D721Med (cell line): ENCODE data around the gene MYO1H.

Source experiments
- DNase-seq: peaks from one replicate; pipeline ENCODE4 v3.0.0; 2011; ENCODE audit warnings: low spot score; ENCODE audit not compliant: insufficient read length
- FAIRE-seq: peaks from 2 replicates; lab custom pipeline; 2011; peaks lifted over from hg19 to GRCh38; lab: Jason Lieb, UNC
- TF ChIP-seq, protein P1 (sequence below): IDR thresholded peaks from 2 replicates; pipeline ENCODE4 v1.5.1; 2012; ENCODE audit warnings: mild to moderate bottlenecking, control low read depth; ENCODE audit not compliant: insufficient read depth; ENCODE audit errors: missing control alignments

Gene MYO1H

DNA sequence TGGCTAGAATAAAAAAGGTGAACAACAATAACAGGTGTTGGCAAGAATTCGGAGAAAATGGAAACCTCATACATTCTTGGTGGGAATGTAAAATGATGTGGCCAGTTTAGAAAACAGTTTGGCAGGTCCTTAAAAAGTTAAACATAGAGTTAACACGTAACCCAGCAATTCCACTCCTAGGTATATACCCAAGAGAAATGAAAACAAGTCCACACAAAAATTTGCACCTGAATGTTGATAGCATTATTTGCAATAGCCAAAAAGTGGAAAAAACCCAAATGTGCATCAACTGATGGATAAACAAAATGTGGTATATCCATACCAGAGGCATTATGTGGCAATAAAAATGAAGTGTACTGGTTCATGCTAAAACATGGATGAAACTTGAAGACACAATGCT, 2.3 kb upstream of the MYO1H start:
- no peak for FAIRE-seq

DNA sequence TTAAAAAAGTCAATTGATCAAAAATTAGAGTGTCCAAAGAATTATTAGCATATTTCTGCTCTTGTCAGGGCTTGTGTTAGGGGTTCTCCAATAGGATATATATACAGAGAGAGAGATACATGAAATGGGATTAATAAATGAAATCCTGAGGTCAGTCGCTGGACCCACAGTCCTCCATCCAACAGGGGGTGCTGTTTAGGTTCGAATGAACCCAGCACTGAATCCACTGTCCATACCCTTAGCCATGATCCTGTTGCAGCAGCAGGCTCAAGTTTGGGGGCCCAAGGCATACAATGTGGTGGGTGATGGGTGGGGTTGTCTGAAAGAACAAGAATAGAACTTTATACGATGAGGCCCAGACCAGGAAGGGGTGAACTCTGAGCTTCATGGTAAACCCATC, 780 bp upstream of the MYO1H start:
- no peak for DNase-seq
- no peak for FAIRE-seq
- TF ChIP-seq, protein P1, sequence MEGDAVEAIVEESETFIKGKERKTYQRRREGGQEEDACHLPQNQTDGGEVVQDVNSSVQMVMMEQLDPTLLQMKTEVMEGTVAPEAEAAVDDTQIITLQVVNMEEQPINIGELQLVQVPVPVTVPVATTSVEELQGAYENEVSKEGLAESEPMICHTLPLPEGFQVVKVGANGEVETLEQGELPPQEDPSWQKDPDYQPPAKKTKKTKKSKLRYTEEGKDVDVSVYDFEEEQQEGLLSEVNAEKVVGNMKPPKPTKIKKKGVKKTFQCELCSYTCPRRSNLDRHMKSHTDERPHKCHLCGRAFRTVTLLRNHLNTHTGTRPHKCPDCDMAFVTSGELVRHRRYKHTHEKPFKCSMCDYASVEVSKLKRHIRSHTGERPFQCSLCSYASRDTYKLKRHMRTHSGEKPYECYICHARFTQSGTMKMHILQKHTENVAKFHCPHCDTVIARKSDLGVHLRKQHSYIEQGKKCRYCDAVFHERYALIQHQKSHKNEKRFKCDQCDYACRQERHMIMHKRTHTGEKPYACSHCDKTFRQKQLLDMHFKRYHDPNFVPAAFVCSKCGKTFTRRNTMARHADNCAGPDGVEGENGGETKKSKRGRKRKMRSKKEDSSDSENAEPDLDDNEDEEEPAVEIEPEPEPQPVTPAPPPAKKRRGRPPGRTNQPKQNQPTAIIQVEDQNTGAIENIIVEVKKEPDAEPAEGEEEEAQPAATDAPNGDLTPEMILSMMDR = no peak

More for the DNA sequence above, 2.3 kb upstream of the MYO1H start:
- DNase-seq = no peak
- TF ChIP-seq, protein P1 = no peak

DNA sequence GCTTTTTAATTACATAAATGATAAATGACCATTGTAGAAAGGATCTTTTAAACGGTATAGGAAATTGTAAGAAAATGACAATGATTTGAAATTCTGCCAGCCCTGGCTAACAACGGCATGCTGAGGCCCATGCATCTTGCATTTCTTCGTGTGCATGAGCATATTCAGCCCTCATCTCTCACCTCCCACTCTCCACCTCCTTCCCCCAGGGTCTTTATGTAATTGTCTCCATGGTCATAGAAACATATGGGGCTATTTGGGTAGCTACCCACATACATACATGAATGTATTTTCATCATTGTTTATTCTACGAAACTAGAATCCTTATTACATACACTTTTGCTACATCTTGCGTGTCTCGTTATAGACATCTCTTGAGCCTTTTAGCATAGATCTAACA, 4.5 kb downstream of the MYO1H start:
- FAIRE-seq = no peak
- DNase-seq = no peak
- TF ChIP-seq, protein P1 = no peak

DNA sequence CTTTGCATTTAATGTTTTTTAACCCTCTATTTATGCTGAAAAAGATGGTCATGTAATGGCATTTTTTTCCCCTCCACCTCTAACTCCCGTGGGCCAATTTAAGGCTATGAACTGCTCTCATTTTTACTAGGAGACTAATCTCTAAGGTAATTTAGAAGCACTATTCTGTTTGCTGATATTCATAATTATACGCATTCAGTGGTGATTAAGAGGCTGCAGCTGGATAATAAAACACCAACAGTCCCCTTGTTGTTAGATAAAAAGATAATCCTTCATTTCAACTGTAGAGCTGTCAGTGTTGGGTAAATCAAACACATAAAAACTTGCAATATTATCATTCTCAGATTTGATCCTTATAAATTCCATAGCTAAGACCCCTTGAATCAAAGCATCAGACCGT, 8.9 kb downstream of the MYO1H start:
- TF ChIP-seq, protein P1 = no peak
- FAIRE-seq = no peak
- DNase-seq = no peak

DNA sequence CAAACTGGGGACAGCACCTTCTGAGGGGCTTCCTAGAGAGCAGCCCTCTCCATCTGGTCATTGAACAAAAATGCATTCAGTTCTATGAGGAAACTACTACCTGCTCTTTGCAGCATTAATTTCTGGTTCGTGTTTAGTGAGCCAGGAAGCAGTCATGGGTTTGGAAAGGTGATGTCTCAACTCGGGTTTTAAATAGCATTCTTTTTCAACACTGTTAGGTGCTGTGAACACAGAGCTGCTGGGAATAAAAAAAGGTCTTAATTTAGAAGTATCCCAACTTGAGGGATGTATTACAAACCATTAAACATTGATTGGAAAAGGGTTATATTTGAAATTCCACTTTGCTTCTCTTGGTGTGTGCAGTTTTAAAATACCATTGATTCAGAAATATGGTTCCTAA, 9.3 kb downstream of the MYO1H start:
- DNase-seq = no peak
- FAIRE-seq = no peak
- TF ChIP-seq, protein P1 = no peak

DNA sequence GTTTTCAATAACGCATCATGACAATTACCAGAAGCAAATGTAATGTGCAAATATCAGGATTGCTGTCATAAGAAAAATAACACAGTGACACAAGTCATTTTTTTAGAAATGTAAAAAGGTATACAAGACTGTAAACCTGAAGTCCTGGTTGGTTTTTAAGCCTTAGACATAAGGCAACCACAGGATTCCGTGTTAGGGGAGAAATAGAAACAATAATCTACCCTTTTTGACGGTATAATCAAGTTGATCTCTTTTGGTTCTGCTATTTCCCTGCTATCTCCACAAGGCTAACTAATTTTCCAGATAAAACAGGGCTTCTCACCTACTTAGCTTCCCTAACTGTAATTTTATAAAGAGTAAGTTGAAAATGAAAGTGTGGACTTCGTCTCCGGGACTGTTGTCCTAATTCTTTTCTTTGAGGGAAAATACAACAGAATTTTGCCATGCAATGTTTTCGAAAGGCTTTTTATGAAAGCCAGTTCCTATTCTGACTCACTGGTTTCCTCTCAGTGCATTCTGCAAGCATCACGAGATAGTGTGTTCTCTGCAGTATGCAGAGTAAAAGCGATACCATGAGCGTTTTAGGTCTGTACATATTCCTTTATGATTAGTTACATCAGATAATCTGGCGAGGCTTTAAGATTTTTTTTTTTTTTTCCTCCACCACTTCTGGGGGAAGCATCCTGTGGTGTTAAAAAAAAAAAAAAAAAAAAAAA, 10.6 kb downstream of the MYO1H start:
- FAIRE-seq (no peak), DNase-seq (no peak)
- TF ChIP-seq, protein P1 = no peak

DNA sequence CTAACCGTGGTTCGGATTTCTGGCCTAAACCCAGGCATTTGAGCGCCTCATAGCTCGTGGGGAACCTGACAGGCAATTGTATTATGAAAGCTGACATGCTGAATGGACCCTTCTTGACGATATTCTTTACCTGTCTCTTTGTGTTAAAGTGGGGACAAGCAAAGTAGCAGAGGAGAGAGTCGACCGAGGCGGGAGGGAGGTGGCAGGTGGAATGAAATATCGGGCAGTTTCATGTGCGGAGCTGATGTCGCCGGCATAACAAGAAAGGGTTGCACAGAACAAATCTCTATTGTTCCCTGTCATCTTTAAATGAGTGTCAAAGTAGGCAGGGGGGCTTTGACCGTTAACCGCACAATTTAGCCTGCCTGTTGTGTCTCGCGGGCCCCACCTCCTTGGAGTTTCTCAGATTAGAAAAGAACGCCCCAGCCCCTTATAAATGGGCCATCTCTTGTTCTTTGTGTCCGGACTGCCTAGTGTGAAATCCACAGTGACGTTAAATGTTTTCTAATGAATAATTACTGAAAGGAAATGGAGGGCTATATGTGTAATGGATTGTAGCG, 11.5 kb downstream of the MYO1H start:
- DNase-seq (no peak), FAIRE-seq (no peak)
- TF ChIP-seq, protein P1 = no peak
